Measurements from ENCODE around the gene ART3.
A peak's percentile ranks its signal among the peaks of the same experiment; 100 is the strongest.

ART3 gene

DNA sequence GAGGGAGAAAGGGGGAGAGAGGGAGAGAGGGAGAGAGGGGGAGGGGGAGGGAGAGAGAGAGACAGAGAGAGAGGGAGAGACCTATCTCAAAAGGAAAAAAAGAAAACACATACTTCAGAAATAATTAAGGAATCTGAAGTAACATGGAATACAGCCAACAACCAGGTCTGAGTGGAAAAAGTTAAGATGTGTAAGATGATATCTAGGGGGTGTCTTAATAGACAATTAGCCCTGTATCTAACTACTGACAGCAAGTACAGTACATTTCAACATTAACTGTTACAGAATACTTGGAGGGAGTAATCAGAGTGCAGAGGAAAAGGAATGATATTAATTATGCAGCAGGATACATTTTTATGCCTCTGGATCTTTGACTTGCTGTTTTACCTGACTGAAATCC lies 51.3 kb downstream of the ART3 start (continued):
- TF ChIP-seq ZNF521 (tag by site-specific recombination; IDR thresholded peaks at IDR 0.05) (no peak), ZNF548 (tag by site-specific recombination; IDR thresholded peaks at IDR 0.05) (no peak), ZNF473 (tag by site-specific recombination; IDR thresholded peaks at IDR 0.05) (no peak), ZNF114 (tag by site-specific recombination; IDR thresholded peaks at IDR 0.05) (no peak), ZNF37A (tag by site-specific recombination; IDR thresholded peaks at IDR 0.05) (no peak), YY2 (tag by site-specific recombination; IDR thresholded peaks at IDR 0.05) (no peak), ZNF132 (tag by site-specific recombination; IDR thresholded peaks at IDR 0.05; ENCODE audit: borderline replicate concordance) (no peak), ZNF580 (tag by site-specific recombination; IDR thresholded peaks at IDR 0.05) (no peak), ZNF311 (tag by site-specific recombination; IDR thresholded peaks at IDR 0.05; ENCODE audit: borderline replicate concordance) (no peak), ZNF654 (tag by site-specific recombination; IDR thresholded peaks at IDR 0.05; ENCODE audit: low read depth) (no peak), SCRT2 (tag by site-specific recombination; IDR thresholded peaks at IDR 0.05) (no peak), ZNF280C (tag by site-specific recombination; IDR thresholded peaks at IDR 0.05) (no peak)

GRCh38 chr4:76127754-76128153 lies 53.2 kb downstream of the ART3 start:
- H3K36me3 ChIP-seq (ENCODE audit: control insufficient read depth in 2 of 2, insufficient read depth in 1 of 2, low read length in 2 of 2) = peaks cover 11 to 46% of the 10 kb centered on the region in 2 experiments
- H3K4me1 ChIP-seq (ENCODE audit: control insufficient read depth, insufficient read depth, low read length) = no peaks in the 10 kb centered on the region
- TF ChIP-seq SP7 (tag by site-specific recombination; IDR thresholded peaks at IDR 0.05) (no peak), ZBTB8A (tag by site-specific recombination; IDR thresholded peaks at IDR 0.05) (no peak), HOXA7 (CRISPR knock-in tag; IDR thresholded peaks at IDR 0.05; ENCODE audit: borderline replicate concordance) (no peak), REPIN1 (tag by site-specific recombination; IDR thresholded peaks at IDR 0.05; ENCODE audit: low read depth) (no peak)
- no peak overlapping the region for H3K4me3 ChIP-seq (ENCODE audit: low read depth, low read length)
- ChIA-PET CTCF (no interaction called here), POLR2A (no interaction called here)
- H3K27ac ChIP-seq (ENCODE audit: extremely low read depth, low read depth, low read length) = no peak overlapping the region
- H3K9me3 ChIP-seq (ENCODE audit: control insufficient read depth, insufficient read depth, low read depth, low read length) = no peaks in the 10 kb centered on the region

DNA sequence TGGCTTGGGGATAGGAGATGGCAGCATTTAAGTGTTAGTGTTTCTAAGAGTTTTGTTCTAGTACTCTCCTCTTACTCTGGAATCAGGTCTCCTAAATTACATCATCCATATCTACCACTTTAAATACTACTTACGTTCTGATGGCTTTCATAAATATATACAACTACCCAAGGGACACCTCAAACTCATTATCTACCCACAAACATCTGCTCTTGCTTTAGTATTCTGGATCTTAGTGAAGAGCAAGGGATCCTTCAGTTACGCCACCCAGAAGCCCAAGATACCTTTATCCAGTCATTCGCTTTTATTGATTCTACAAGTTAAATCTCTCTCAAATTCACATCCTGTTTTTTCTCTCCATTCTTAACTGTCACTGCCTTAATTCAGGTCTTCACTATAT lies 66.7 kb downstream of the ART3 start:
- Histone ChIP-seq H3K4me1 (ENCODE audit: control insufficient read depth, insufficient read depth, low read length) (no peaks in the 10 kb centered on the region), H3K9me3 (ENCODE audit: control insufficient read depth, insufficient read depth, low read depth, low read length) (no peaks in the 10 kb centered on the region), H3K4me3 (ENCODE audit: low read depth, low read length) (no peak overlapping the region), H3K36me3 (ENCODE audit: control insufficient read depth in 2 of 2, insufficient read depth in 1 of 2, low read length in 2 of 2) (peaks cover 0 to 64% of the 10 kb centered on the region in 2 experiments), H3K27ac (ENCODE audit: extremely low read depth, low read depth, low read length) (no peak overlapping the region)
- POLR2A ChIA-PET = no interaction called here
- CTCF ChIA-PET = no interaction called here
- TF ChIP-seq ZNF654 (tag by site-specific recombination; IDR thresholded peaks at IDR 0.05; ENCODE audit: low read depth) = no peak

DNA sequence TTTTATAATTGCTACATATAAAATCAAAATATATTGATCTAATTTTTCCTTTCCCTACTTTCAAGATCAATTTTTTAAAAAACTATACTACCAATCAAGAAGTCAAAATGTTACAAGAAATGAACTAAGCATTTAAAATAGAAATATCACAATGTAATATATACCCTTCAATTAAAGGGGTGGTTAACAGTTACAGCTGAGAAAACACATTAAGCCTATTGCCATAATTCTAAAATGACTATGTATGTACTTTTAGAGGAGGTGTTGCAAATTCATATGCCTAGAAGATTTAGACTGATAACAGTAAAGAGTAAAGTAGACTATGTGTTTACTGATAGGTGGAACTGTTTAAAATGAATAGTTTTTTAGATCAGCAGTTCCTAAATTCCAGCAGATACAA lies 70.0 kb downstream of the ART3 start:
- H3K36me3 ChIP-seq (ENCODE audit: control insufficient read depth in 2 of 2, insufficient read depth in 1 of 2, low read length in 2 of 2) = peaks cover 0 to 40% of the 10 kb centered on the region in 2 experiments
- CTCF ChIA-PET = no interaction called here
- no peaks in the 10 kb centered on the region; the same call in 1 of the 2 replicates for H3K4me1 ChIP-seq (ENCODE audit: control insufficient read depth, insufficient read depth, low read length)
- H3K9me3 ChIP-seq (ENCODE audit: control insufficient read depth, insufficient read depth, low read depth, low read length) = no peaks in the 10 kb centered on the region
- no peak overlapping the region for H3K27ac ChIP-seq (ENCODE audit: extremely low read depth, low read depth, low read length)
- no peak for TF ChIP-seq ZNF624 (tag by site-specific recombination; IDR thresholded peaks at IDR 0.05)
- TF ChIP-seq SP7 (tag by site-specific recombination; IDR thresholded peaks at IDR 0.05) = peak; percentile 93
- no peak for TF ChIP-seq BCL11B (tag by site-specific recombination; IDR thresholded peaks at IDR 0.05; ENCODE audit: low read depth)
- H3K4me3 ChIP-seq (ENCODE audit: low read depth, low read length) = no peak overlapping the region
- POLR2A ChIA-PET = no interaction called here
